PC-3 (cell line): ENCODE data around the gene BRIP1.

ENCODE experiments used
- CTCF ChIP-seq: fragments of 300-600 bp; sonication (generic); conservative IDR thresholded peaks from 2 replicates; pipeline ENCODE4 v1.5.1; 2017; ENCODE audit warnings: antibody characterized with exemption, low read depth, mild to moderate bottlenecking, low read length
- EZH2 ChIP-seq: fragments of 300-600 bp; sonication (generic); IDR thresholded peaks from one replicate; pipeline ENCODE4 v1.6.1; 2017; ENCODE audit warnings: antibody characterized with exemption, mild to moderate bottlenecking, low read length; ENCODE audit not compliant: unreplicated experiment
- EZH2phosphoT487 ChIP-seq: fragments of 300-600 bp; sonication (generic); IDR thresholded peaks from 2 replicates; pipeline ENCODE4 v1.6.1; 2018; ENCODE audit warnings: mild to moderate bottlenecking, antibody characterized with exemption, low read length, borderline replicate concordance

GRCh38 chr17:61634942-61635538, 228.3 kb downstream of the BRIP1 start:
- no peak for TF ChIP-seq CTCF
- no peak for TF ChIP-seq EZH2
- no peak for TF ChIP-seq EZH2phosphoT487
